ENCODE data around the gene NTMT1. TPM values are rescaled to one million over a fixed set of nuclear protein-coding genes. Genes with fewer than 3 reads are reported as not detected.
A peak's percentile ranks its signal among the peaks of the same experiment; 100 is the strongest.

The NTMT1 gene
- total RNA-seq, 1 donor from 2014 or later = 62.6 TPM

GRCh38 chr9:129611307-129611800, 14.6 kb upstream of the NTMT1 start:
- H3K4me3 Mint-ChIP-seq (ENCODE audit: unreplicated experiment) = no peak overlapping the region

GRCh38 chr9:129612123-129612522, 13.8 kb upstream of the NTMT1 start:
- Mint-ChIP-seq H3K9me3 (ENCODE audit: unreplicated experiment) (peaks cover 7% of the 10 kb centered on the region), H3K4me1 (ENCODE audit: low read depth, unreplicated experiment) (peaks cover 15% of the 10 kb centered on the region), H3K27ac (ENCODE audit: unreplicated experiment) (no peak overlapping the region), H3K4me3 (ENCODE audit: unreplicated experiment) (no peak overlapping the region), H3K36me3 (ENCODE audit: unreplicated experiment) (no peaks in the 10 kb centered on the region), H3K27me3 (ENCODE audit: unreplicated experiment) (peaks cover 18% of the 10 kb centered on the region)
- no peak for TF ChIP-seq CTCF (IDR thresholded peaks at IDR 0.05; ENCODE audit: partially characterized antibody, unreplicated experiment)
- no peak for DNase-seq

More at GRCh38 chr9:129611307-129611800, 14.6 kb upstream of the NTMT1 start:
- Mint-ChIP-seq H3K27me3 (ENCODE audit: unreplicated experiment) (peaks cover 22% of the 10 kb centered on the region), H3K27ac (ENCODE audit: unreplicated experiment) (no peak overlapping the region), H3K4me1 (ENCODE audit: low read depth, unreplicated experiment) (peaks cover 18% of the 10 kb centered on the region), H3K36me3 (ENCODE audit: unreplicated experiment) (no peaks in the 10 kb centered on the region), H3K9me3 (ENCODE audit: unreplicated experiment) (peaks cover 8% of the 10 kb centered on the region)
- no peak for DNase-seq
- TF ChIP-seq CTCF (IDR thresholded peaks at IDR 0.05; ENCODE audit: partially characterized antibody, unreplicated experiment) = no peak

DNA sequence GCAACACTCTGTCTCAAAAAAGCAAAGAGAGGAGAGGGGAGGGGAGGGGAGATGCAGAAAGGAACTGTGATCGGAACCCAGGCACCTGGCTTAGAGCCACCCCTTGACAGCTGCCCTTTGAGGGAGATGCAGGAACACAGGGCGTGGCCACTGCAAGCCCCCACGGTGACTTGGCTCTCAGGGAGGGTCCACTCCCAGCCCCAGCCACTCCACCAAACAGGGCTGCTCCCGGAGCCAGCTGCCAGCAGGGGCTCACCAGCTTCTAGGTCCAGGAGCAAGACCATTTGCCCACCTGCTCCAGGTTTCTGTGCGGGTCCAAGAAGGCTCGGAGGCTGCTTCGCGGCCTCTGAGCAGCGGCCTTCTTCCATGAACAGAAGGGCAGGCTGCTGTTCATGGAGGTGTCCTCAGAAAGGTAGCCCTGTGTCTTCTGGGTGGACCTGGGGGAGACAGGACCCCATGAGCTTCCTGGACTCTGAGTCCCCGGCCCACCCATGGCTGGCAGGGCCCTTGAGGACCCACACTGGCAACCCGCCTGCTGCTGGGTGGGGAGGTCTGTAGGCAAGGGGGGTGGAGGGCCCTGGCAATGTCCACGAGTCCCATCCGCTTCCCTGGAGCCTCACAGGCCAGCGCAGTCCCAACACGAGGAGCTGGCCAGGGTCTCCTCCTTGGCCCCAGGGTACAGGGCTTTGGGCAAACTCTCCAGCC, 13.0 kb upstream of the NTMT1 start:
- no peak overlapping the region for H3K4me3 Mint-ChIP-seq (ENCODE audit: unreplicated experiment)
- TF ChIP-seq CTCF (IDR thresholded peaks at IDR 0.05; ENCODE audit: partially characterized antibody, unreplicated experiment) = no peak
- no peak overlapping the region for H3K27ac Mint-ChIP-seq (ENCODE audit: unreplicated experiment)
- peaks cover 10% of the 10 kb centered on the region for H3K4me1 Mint-ChIP-seq (ENCODE audit: low read depth, unreplicated experiment)
- peaks cover 14% of the 10 kb centered on the region for H3K27me3 Mint-ChIP-seq (ENCODE audit: unreplicated experiment)
- H3K36me3 Mint-ChIP-seq (ENCODE audit: unreplicated experiment) = no peaks in the 10 kb centered on the region
- no peak for DNase-seq
- peaks cover 3% of the 10 kb centered on the region for H3K9me3 Mint-ChIP-seq (ENCODE audit: unreplicated experiment)

DNA sequence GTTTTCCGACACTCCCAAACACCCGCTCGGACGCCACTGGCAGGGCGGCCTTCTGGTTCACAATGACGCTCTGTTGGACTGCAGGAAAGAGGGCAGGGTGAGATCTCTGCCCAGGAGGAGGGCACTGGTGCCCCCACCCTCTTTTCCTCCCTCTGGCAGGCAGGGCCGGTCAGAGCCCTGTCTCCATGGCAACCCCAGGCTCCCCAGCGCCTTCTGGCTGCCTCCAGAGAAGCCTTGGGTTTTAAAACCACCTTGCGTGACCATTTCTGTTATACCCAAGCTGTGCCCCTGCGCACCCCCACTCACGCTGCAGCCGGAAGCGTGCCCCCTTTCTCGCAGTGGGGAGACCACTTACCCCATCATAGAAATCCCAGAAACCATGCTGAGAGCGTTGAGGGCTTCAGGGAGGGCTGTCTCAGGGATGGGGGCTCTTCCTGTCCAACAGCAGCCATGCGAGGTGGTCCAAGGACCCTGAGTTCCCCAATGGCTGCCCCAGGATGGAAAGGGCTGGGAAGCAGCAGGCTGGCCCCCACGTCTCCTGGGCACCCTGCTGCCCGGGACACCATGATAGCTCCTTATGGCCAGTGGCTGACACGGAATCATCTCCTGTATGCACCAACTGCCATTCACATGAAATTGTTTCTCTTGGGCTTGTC, 12.3 kb upstream of the NTMT1 start:
- no peak for TF ChIP-seq CTCF (IDR thresholded peaks at IDR 0.05; ENCODE audit: partially characterized antibody, unreplicated experiment)
- H3K27me3 Mint-ChIP-seq (ENCODE audit: unreplicated experiment) = peaks cover 13% of the 10 kb centered on the region
- DNase-seq = peak; percentile 48
- H3K36me3 Mint-ChIP-seq (ENCODE audit: unreplicated experiment) = no peaks in the 10 kb centered on the region
- H3K27ac Mint-ChIP-seq (ENCODE audit: unreplicated experiment) = no peak overlapping the region
- peaks cover 4% of the 10 kb centered on the region for H3K9me3 Mint-ChIP-seq (ENCODE audit: unreplicated experiment)
- H3K4me1 Mint-ChIP-seq (ENCODE audit: low read depth, unreplicated experiment) = peaks cover 7% of the 10 kb centered on the region
- H3K4me3 Mint-ChIP-seq (ENCODE audit: unreplicated experiment) = no peak overlapping the region

DNA sequence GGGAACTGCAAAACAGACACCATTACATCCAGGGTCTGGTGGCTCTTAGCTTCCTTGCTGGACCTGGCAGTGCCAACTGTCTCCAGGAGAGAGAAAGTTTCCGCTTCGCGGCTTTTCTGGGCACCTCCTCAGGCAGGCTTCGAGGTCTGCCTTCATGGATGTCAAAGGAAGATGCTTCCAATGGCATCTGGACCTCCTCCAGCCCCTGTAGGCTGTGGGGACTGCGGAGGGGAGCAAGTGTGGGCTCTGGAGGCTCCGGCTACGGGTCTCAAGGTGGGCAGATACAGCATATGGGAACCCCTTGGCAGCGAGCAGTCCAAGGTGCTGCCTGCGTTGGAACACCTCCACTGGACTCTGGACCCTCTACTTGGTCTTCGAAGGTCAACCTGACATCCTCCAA, 11.0 kb upstream of the NTMT1 start:
- TF ChIP-seq CTCF (IDR thresholded peaks at IDR 0.05; ENCODE audit: partially characterized antibody, unreplicated experiment) = no peak
- peaks cover 18% of the 10 kb centered on the region for H3K27me3 Mint-ChIP-seq (ENCODE audit: unreplicated experiment)

More for the DNA sequence above, 11.0 kb upstream of the NTMT1 start:
- Mint-ChIP-seq H3K9me3 (ENCODE audit: unreplicated experiment) (peaks cover 6% of the 10 kb centered on the region), H3K4me1 (ENCODE audit: low read depth, unreplicated experiment) (peaks cover 7% of the 10 kb centered on the region), H3K27ac (ENCODE audit: unreplicated experiment) (no peak overlapping the region), H3K36me3 (ENCODE audit: unreplicated experiment) (no peaks in the 10 kb centered on the region), H3K4me3 (ENCODE audit: unreplicated experiment) (no peak overlapping the region)
- DNase-seq = no peak
